ENCODE data around the gene ASB1. TPM values are rescaled to one million over a fixed set of nuclear protein-coding genes. Genes with fewer than 3 reads are reported as not detected.
A peak's percentile ranks its signal among the peaks of the same experiment; 100 is the strongest.

Gene ASB1, protein sequence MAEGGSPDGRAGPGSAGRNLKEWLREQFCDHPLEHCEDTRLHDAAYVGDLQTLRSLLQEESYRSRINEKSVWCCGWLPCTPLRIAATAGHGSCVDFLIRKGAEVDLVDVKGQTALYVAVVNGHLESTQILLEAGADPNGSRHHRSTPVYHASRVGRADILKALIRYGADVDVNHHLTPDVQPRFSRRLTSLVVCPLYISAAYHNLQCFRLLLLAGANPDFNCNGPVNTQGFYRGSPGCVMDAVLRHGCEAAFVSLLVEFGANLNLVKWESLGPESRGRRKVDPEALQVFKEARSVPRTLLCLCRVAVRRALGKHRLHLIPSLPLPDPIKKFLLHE
- total RNA-seq = 26.5 and 27.9 TPM in 2 replicates

DNA sequence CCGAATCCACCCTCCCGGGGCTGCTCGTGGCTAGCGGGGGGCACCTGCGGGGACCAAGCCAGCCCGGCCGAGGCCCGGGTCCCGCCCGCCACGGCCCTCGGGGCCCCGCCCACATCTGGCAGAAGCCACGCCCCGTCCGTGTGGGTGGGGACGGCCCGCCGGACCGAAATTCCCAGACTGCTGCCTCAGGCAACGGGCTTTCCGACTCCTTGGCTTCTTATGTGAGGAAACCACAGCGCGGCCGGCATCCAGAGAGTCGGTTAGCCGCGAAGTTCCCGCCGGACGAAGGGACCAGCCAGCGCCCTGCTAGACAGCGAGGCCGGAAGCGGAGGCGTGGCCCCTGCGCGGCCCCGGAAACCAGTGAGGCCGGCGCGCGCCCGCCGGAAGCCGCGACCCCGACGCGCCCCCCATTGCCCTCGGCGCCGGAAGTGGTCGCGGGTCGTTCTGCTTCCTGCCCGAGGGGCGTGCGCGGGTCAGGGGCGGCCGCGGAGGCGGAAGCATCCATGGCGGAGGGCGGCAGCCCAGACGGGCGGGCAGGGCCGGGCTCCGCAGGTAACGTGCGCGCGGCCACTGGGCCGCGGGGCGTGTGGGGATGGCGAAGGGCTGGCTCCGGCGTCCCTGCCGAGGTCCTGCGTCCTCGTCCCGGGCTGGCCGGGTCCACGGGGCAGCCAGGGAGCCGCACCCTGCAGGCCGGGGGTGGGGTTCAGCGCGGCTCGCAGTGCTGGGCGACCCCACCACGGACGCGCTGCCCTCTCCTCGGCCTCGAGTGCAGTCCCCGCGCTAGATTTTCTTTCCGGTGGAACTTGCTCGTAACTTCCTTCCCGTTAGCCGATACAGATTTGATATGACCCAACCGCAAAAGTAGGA is at the start of gene ASB1:
TSS of gene ASB1 (plus strand) at position 360 of the 867 bp plus-strand sequence. CDS start at position 504, 144 bp downstream.
- peak within 1 kb of the TSS; percentile 98 for H3K4me3 ChIP-seq (ENCODE audit: insufficient read depth, low read length)
- H4K20me1 ChIP-seq (ENCODE audit: insufficient read depth, low read length) = no peaks in the 10 kb centered on the region
- DNase-seq (ENCODE audit: insufficient read length, low spot score, missing footprints) = peak; percentile 97
- H3K9me3 ChIP-seq (ENCODE audit: low read depth, low read length) = peaks cover 5% of the 10 kb centered on the region
- TF ChIP-seq, protein P1, sequence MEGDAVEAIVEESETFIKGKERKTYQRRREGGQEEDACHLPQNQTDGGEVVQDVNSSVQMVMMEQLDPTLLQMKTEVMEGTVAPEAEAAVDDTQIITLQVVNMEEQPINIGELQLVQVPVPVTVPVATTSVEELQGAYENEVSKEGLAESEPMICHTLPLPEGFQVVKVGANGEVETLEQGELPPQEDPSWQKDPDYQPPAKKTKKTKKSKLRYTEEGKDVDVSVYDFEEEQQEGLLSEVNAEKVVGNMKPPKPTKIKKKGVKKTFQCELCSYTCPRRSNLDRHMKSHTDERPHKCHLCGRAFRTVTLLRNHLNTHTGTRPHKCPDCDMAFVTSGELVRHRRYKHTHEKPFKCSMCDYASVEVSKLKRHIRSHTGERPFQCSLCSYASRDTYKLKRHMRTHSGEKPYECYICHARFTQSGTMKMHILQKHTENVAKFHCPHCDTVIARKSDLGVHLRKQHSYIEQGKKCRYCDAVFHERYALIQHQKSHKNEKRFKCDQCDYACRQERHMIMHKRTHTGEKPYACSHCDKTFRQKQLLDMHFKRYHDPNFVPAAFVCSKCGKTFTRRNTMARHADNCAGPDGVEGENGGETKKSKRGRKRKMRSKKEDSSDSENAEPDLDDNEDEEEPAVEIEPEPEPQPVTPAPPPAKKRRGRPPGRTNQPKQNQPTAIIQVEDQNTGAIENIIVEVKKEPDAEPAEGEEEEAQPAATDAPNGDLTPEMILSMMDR (IDR thresholded peaks at IDR 0.05; ENCODE audit: extremely low read depth, low read depth, low read length) = no peak
- peaks cover 51% of the 10 kb centered on the region for H3K79me2 ChIP-seq (ENCODE audit: insufficient read depth, low read length)
- H3K27me3 ChIP-seq (ENCODE audit: insufficient read depth, low read length) = no peaks in the 10 kb centered on the region
- peak within 1 kb of the TSS; percentile 100 for H3K27ac ChIP-seq (ENCODE audit: low read depth, low read length)
- peaks cover 32% of the 10 kb centered on the region for H3K36me3 ChIP-seq (ENCODE audit: insufficient read depth, low read length)
- peaks cover 67% of the 10 kb centered on the region for H3K4me1 ChIP-seq (ENCODE audit: insufficient read depth, low read length)
- H2AFZ ChIP-seq (ENCODE audit: low read length) = peak within 1 kb of the TSS; percentile 67
- H3K4me2 ChIP-seq (ENCODE audit: insufficient read depth, low read length) = peak within 1 kb of the TSS; percentile 100

DNA sequence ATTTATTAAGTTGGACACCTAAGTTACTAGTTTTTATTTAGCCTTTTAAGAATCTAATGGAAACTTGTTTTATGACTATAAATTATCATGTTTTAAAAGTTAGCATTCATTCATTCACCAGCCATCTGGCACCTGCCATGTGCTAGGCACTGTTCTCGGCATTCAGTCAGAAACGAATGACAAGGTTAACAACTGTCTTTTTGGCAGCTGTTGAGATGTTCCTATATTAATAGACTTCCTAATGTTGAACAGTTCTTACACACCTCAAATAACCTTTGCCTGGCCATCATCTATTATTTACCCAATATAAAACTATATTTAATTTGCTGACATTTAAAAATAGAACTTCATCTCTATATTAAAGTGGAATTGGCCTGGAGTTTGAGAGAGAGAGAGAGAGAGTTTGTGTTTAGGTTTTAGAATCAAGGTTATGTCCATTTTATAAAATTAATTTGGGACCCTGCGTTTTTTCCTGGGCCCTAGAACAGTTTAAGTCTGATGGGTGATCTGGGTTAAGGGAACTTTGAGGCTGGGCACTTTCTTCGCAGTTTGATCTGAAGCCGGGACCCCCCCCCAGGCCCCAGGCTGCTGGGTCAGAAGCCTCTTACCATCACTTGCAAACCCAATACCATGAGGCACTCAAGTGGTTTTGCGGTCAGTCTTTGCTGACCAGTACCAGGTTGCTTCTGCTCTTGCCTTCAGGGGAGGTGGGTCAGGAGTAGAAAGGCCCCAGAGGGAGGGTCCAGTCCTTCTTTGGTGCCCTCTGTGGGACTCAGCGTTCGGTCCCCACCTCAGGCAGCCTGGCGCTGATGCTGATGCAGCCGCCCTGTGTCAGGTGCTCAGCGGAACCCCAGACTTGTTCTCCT is 48.3 kb upstream of the ASB1 start:
- H3K27ac ChIP-seq (ENCODE audit: low read depth, low read length) = peak overlapping the region; percentile 93
- no peak overlapping the region for H3K4me2 ChIP-seq (ENCODE audit: insufficient read depth, low read length)
- DNase-seq (ENCODE audit: insufficient read length, low spot score, missing footprints) = no peak
- H3K4me1 ChIP-seq (ENCODE audit: insufficient read depth, low read length) = peaks cover 50% of the 10 kb centered on the region
- H4K20me1 ChIP-seq (ENCODE audit: insufficient read depth, low read length) = no peaks in the 10 kb centered on the region
- H2AFZ ChIP-seq (ENCODE audit: low read length) = no peak overlapping the region
- H3K79me2 ChIP-seq (ENCODE audit: insufficient read depth, low read length) = peaks cover 8% of the 10 kb centered on the region
- no peaks in the 10 kb centered on the region for H3K27me3 ChIP-seq (ENCODE audit: insufficient read depth, low read length)
- TF ChIP-seq, protein P1 (IDR thresholded peaks at IDR 0.05; ENCODE audit: extremely low read depth, low read depth, low read length) = no peak
- H3K36me3 ChIP-seq (ENCODE audit: insufficient read depth, low read length) = no peaks in the 10 kb centered on the region
- H3K4me3 ChIP-seq (ENCODE audit: insufficient read depth, low read length) = no peak overlapping the region
- H3K9me3 ChIP-seq (ENCODE audit: low read depth, low read length) = no peaks in the 10 kb centered on the region

DNA sequence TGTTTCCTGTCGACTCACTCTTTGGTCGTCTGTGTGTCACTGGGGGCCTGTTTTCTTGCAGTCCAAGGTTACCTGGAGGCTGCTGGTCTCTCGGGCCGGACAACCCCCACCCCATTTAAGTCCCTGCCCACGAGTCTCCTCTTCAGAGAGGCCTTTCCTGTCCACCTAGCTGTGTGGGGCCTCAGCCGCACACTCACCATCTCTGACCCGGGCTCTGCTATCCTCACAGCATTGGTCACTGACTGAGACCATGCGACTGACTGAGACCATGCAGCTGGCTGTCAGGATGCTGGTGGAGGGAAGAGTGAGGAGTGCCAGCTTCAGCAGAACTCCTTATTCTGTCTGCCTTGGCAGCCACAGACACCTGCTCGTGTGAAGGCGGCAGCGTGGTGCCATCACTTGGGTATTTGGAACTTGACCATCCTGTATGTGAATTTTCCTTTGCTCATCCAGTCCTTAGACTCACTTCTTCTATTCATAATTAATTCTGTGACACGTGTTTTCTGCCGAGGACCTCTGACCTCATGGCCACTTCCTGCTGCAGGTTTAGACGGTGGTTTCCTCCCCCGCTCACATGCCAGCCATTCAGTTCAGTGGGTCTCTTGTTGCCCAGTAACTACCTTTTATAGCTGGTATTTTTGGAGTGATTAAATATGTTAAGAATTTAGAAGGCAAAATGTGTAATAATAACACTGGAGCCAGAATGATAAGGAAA is 47.5 kb upstream of the ASB1 start:
- Histone ChIP-seq H3K4me2 (ENCODE audit: insufficient read depth, low read length) (peak overlapping the region; percentile 11), H3K79me2 (ENCODE audit: insufficient read depth, low read length) (peaks cover 8% of the 10 kb centered on the region), H4K20me1 (ENCODE audit: insufficient read depth, low read length) (no peaks in the 10 kb centered on the region), H3K36me3 (ENCODE audit: insufficient read depth, low read length) (no peaks in the 10 kb centered on the region), H3K27me3 (ENCODE audit: insufficient read depth, low read length) (no peaks in the 10 kb centered on the region), H3K4me3 (ENCODE audit: insufficient read depth, low read length) (no peak overlapping the region), H3K27ac (ENCODE audit: low read depth, low read length) (peak overlapping the region; percentile 93), H3K4me1 (ENCODE audit: insufficient read depth, low read length) (peaks cover 50% of the 10 kb centered on the region), H2AFZ (ENCODE audit: low read length) (peak overlapping the region; percentile 10), H3K9me3 (ENCODE audit: low read depth, low read length) (no peaks in the 10 kb centered on the region)
- peak; percentile 82 for DNase-seq (ENCODE audit: insufficient read length, low spot score, missing footprints)
- TF ChIP-seq, protein P1 (IDR thresholded peaks at IDR 0.05; ENCODE audit: extremely low read depth, low read depth, low read length) = no peak
